HEK293 (cell line): ENCODE data around the gene PDK2.

Source experiments
- CTCF ChIA-PET: fragments of 350-600 bp; formaldehyde crosslinking; extraction: SDS; loops from one replicate; lab custom pipeline; 2021; ENCODE audit warnings: antibody characterized with exemption; lab: Yijun Ruan, JAX
- POLR2A ChIA-PET: fragments of 300-600 bp; formaldehyde crosslinking; extraction: SDS; loops from one replicate; lab custom pipeline; 2020; ENCODE audit warnings: antibody characterized with exemption, inconsistent platforms; lab: Yijun Ruan, JAX
- H3K27ac ChIP-seq: fragments of 200-500 bp; sonication (Bioruptor generic); 2 replicates; pipeline ENCODE4 v1.5.1; 2014; ENCODE audit warnings: low read depth, low read length, control low read depth, inconsistent platforms; ENCODE audit errors: extremely low read depth
- H3K36me3 ChIP-seq, 2 experiments: fragments of 200-500 bp in 1 of 2; sonication (Bioruptor generic) in 1 of 2; 1 replicate in 1 of 2; 2 replicates in 1 of 2; pipeline ENCODE4 v1.5.1; 2014 to 2017; ENCODE audit warnings: inconsistent platforms in 2 of 2, low read length in 2 of 2; ENCODE audit not compliant: control insufficient read depth in 2 of 2, insufficient read depth in 1 of 2
- H3K4me1 ChIP-seq: fragments of 200-500 bp; sonication (Bioruptor generic); 2 replicates; pipeline ENCODE4 v1.5.1; 2014; ENCODE audit warnings: mild to moderate bottlenecking, low read length, inconsistent platforms; ENCODE audit not compliant: control insufficient read depth, insufficient read depth
- H3K4me3 ChIP-seq: 2 replicates; pipeline ENCODE4 v1.5.1; 2011; ENCODE audit warnings: low read depth, mild to moderate bottlenecking, control low read depth, low read length, moderate library complexity
- H3K9me3 ChIP-seq: fragments of 200-500 bp; sonication (Bioruptor generic); 2 replicates; pipeline ENCODE4 v1.5.1; 2014; ENCODE audit warnings: low read depth, low read length, inconsistent platforms; ENCODE audit not compliant: control insufficient read depth, insufficient read depth
- ATF2 ChIP-seq: fragments of 450-650 bp; formaldehyde crosslinking; IDR thresholded peaks from 2 replicates; pipeline ENCODE4 v1.5.1; 2016; ENCODE audit warnings: missing biosample characterization, missing genetic modification characterization, low read depth
- IKZF3 ChIP-seq: fragments of 450-650 bp; IDR thresholded peaks from 2 replicates; pipeline ENCODE4 v1.5.0; 2018; ENCODE audit warnings: missing biosample characterization, mild to moderate bottlenecking, missing genetic modification characterization, moderate library complexity
- KLF1 ChIP-seq: fragments of 450-650 bp; formaldehyde crosslinking; IDR thresholded peaks from 2 replicates; pipeline ENCODE4 v1.5.1; 2016; ENCODE audit warnings: missing biosample characterization, missing genetic modification characterization
- SALL2 ChIP-seq: fragments of 450-650 bp; formaldehyde crosslinking; IDR thresholded peaks from 2 replicates; pipeline ENCODE4 v1.5.0; 2017; ENCODE audit warnings: missing biosample characterization, mild to moderate bottlenecking, missing genetic modification characterization, borderline replicate concordance
- WT1 ChIP-seq: fragments of 450-650 bp; formaldehyde crosslinking; IDR thresholded peaks from 2 replicates; pipeline ENCODE4 v1.5.1; 2016; ENCODE audit warnings: missing biosample characterization, missing genetic modification characterization
- ZBTB1 ChIP-seq: fragments of 450-650 bp; formaldehyde crosslinking; IDR thresholded peaks from 2 replicates; pipeline ENCODE4 v1.5.1; 2016; ENCODE audit warnings: missing biosample characterization, missing genetic modification characterization
- ZBTB21 ChIP-seq: fragments of 450-650 bp; formaldehyde crosslinking; IDR thresholded peaks from 2 replicates; pipeline ENCODE4 v1.5.1; 2017; ENCODE audit warnings: missing biosample characterization, missing genetic modification characterization
- ZNF248 ChIP-seq: fragments of 450-650 bp; formaldehyde crosslinking; IDR thresholded peaks from 2 replicates; pipeline ENCODE4 v1.5.1; 2017; ENCODE audit warnings: missing biosample characterization, missing genetic modification characterization
- ZNF266 ChIP-seq: fragments of 450-650 bp; formaldehyde crosslinking; IDR thresholded peaks from 2 replicates; pipeline ENCODE4 v1.5.1; 2016; ENCODE audit warnings: missing biosample characterization, missing genetic modification characterization, low read depth
- ZNF280D ChIP-seq: fragments of 450-650 bp; formaldehyde crosslinking; IDR thresholded peaks from 2 replicates; pipeline ENCODE4 v1.5.1; 2016; ENCODE audit warnings: missing biosample characterization, missing genetic modification characterization
- ZNF398 ChIP-seq: fragments of 450-650 bp; formaldehyde crosslinking; IDR thresholded peaks from 2 replicates; pipeline ENCODE4 v1.5.1; 2017; ENCODE audit warnings: missing biosample characterization, missing genetic modification characterization
- ZNF416 ChIP-seq: fragments of 450-650 bp; formaldehyde crosslinking; IDR thresholded peaks from 2 replicates; pipeline ENCODE4 v1.5.1; 2016; ENCODE audit warnings: missing biosample characterization, missing genetic modification characterization
- ZNF513 ChIP-seq: fragments of 450-650 bp; IDR thresholded peaks from 2 replicates; pipeline ENCODE4 v1.5.1; 2018; ENCODE audit warnings: missing biosample characterization, missing genetic modification characterization
- ZNF521 ChIP-seq: fragments of 450-650 bp; formaldehyde crosslinking; IDR thresholded peaks from 2 replicates; pipeline ENCODE4 v1.5.1; 2017; ENCODE audit warnings: missing biosample characterization, mild to moderate bottlenecking, missing genetic modification characterization
- ZNF571 ChIP-seq: fragments of 450-650 bp; formaldehyde crosslinking; IDR thresholded peaks from 2 replicates; pipeline ENCODE4 v1.5.0; 2017; ENCODE audit warnings: missing biosample characterization, missing genetic modification characterization
- ZNF610 ChIP-seq: fragments of 450-650 bp; formaldehyde crosslinking; IDR thresholded peaks from 2 replicates; pipeline ENCODE4 v1.5.1; 2016; ENCODE audit warnings: missing biosample characterization, missing genetic modification characterization, borderline replicate concordance
- ZNF629 ChIP-seq: fragments of 450-650 bp; formaldehyde crosslinking; IDR thresholded peaks from 2 replicates; pipeline ENCODE4 v1.5.1; 2017; ENCODE audit warnings: missing biosample characterization, missing genetic modification characterization
- ZNF639 ChIP-seq: fragments of 450-650 bp; formaldehyde crosslinking; IDR thresholded peaks from 2 replicates; pipeline ENCODE4 v1.5.1; 2016; ENCODE audit warnings: missing biosample characterization, missing genetic modification characterization
- ZNF658 ChIP-seq: fragments of 450-650 bp; formaldehyde crosslinking; IDR thresholded peaks from 2 replicates; pipeline ENCODE4; 2016; ENCODE audit warnings: missing biosample characterization, missing genetic modification characterization
- ZNF776 ChIP-seq: fragments of 450-650 bp; formaldehyde crosslinking; IDR thresholded peaks from 2 replicates; pipeline ENCODE4 v1.5.0; 2017; ENCODE audit warnings: missing biosample characterization, missing genetic modification characterization, borderline replicate concordance
- TF ChIP-seq, protein P1 (sequence below): fragments of 450-650 bp; formaldehyde crosslinking; IDR thresholded peaks from 2 replicates; pipeline ENCODE4 v1.5.1; 2016; ENCODE audit warnings: missing biosample characterization, missing genetic modification characterization

PDK2 gene

GRCh38 chr17:50157891-50158290, 62.7 kb downstream of the PDK2 start:
- Histone ChIP-seq H3K4me3 (no peak overlapping the region), H3K4me1 (no peaks in the 10 kb centered on the region), H3K27ac (no peak overlapping the region), H3K36me3 (no peaks in the 10 kb centered on the region), H3K9me3 (no peaks in the 10 kb centered on the region)
- ChIA-PET POLR2A (no interaction called here), CTCF (interaction anchor here (0.7 to 1.5 kb wide), 5 partner anchors 10 to 116 kb away, joined by 3 to 4 read pairs (median 3); no protein-coding TSS in a partner anchor)
- TF ChIP-seq ZNF629 (no peak), WT1 (tag by site-specific recombination) (no peak), KLF1 (no peak)

DNA sequence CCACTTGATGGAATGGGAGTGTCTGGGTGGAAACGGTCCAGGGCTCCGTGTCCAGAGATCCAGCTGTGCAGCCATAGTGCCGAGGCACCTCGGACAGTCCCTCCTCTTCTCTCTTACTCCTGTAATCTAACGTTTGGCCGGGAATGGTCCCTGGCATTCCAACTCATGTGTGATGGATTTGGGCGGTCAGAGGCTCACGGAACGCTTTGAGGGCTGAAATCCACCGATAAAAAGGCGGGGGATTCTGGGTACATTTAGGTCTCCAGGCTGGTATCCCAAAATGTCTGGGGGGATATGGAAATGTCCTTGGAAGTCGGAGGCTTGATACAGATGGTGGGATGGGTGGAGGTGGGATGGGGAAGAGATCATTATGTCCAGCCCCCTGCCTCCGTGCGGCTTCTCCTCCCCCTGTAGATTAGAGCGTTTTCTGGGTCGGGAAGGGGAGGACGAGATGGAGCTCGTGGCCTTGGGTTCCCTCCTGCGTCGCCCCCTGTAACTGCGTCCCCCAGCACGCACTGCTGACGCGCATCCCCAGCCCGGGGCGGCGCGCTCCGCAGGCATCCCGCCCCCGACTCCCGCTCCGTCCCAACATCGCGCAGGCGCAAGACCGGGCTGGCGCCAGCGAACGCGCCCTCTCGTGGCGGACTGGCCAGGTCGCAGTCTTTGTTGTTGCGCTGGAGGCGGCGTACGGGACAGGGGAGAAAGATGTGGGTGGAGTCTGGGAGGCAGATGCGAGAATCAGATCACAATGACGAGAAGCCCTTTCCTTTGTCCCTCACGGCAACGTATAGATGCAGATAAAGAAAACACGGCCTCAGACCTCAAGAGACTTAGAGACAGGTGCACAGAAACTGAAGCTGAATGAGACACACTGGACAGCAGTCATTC, 66.1 kb downstream of the PDK2 start:
- CTCF ChIA-PET: interaction anchor here (0.6 to 2.8 kb wide), 40 partner anchors 11 to 171 kb away, joined by 3 to 105 read pairs (median 5); partner anchors contain the start of genes COL1A1, PPP1R9B and SAMD14
- Histone ChIP-seq H3K27ac (peak overlapping the region; percentile 17; the same call in 1 of the 2 replicates), H3K36me3 (no peaks in the 10 kb centered on the region), H3K4me3 (peak overlapping the region; percentile 54), H3K4me1 (no peaks in the 10 kb centered on the region), H3K9me3 (no peaks in the 10 kb centered on the region)
- POLR2A ChIA-PET: interaction anchor here (0.5 to 2.7 kb wide), 8 partner anchors 9 to 265 kb away, joined by 3 to 30 read pairs (median 4); no protein-coding TSS in a partner anchor
- TF ChIP-seq ATF2 (no peak), ZNF513 (tag by site-specific recombination) (no peak), ZNF280D (tag by site-specific recombination) (no peak), ZNF248 (no peak), ZNF776 (tag by site-specific recombination) (no peak), ZBTB21 (tag by site-specific recombination) (peak; percentile 59; the same call in 1 of the 2 replicates), ZNF416 (tag by site-specific recombination) (no peak), ZNF266 (no peak), ZNF571 (no peak), ZNF398 (tag by site-specific recombination) (peak; percentile 90), ZNF521 (tag by site-specific recombination) (no peak), ZBTB1 (no peak), SALL2 (tag by site-specific recombination) (no peak), ZNF658 (tag by site-specific recombination) (no peak), ZNF639 (tag by site-specific recombination) (no peak), IKZF3 (tag by site-specific recombination) (peak; percentile 73; the same call in 1 of the 2 replicates), ZNF610 (tag by site-specific recombination) (0 out of 2 replicates have a peak, but pooled peaks have one; percentile 58)
- TF ChIP-seq, protein P1, sequence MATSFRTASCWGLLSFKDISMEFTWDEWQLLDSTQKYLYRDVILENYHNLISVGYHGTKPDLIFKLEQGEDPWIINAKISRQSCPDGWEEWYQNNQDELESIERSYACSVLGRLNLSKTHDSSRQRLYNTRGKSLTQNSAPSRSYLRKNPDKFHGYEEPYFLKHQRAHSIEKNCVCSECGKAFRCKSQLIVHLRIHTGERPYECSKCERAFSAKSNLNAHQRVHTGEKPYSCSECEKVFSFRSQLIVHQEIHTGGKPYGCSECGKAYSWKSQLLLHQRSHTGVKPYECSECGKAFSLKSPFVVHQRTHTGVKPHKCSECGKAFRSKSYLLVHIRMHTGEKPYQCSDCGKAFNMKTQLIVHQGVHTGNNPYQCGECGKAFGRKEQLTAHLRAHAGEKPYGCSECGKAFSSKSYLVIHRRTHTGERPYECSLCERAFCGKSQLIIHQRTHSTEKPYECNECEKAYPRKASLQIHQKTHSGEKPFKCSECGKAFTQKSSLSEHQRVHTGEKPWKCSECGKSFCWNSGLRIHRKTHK (tag by site-specific recombination): no peak
